Mesenchymal stem cell (in vitro differentiated cells and primary cell): ENCODE results near the gene CHMP3.

Source experiments
- DNase-seq: peaks from one replicate; pipeline ENCODE4 v3.0.0-alpha.2; 2013
- H2AFZ ChIP-seq: one replicate; pipeline ENCODE4 v1.6.1; 2013; ENCODE audit warnings: low read depth, mild to moderate bottlenecking, control low read depth, inconsistent platforms, low read length, moderate library complexity
- H2AK5ac ChIP-seq: 2 replicates; pipeline ENCODE4 v1.6.1; 2013; ENCODE audit warnings: low read length, moderate library complexity, mild to moderate bottlenecking, inconsistent platforms; ENCODE audit not compliant: severe bottlenecking
- H2BK120ac ChIP-seq: one replicate; pipeline ENCODE4 v1.6.1; 2013; ENCODE audit warnings: low read depth, mild to moderate bottlenecking, inconsistent platforms, low read length, moderate library complexity
- H2BK12ac ChIP-seq, 2 experiments: one replicate each; pipeline ENCODE4 v1.6.1; 2013; ENCODE audit warnings: inconsistent platforms in 2 of 2, low read length in 2 of 2, mild to moderate bottlenecking in 2 of 2, moderate library complexity in 2 of 2, control low read depth in 1 of 2
- H2BK15ac ChIP-seq: one replicate; pipeline ENCODE4 v1.6.1; 2013; ENCODE audit warnings: mild to moderate bottlenecking, low read depth, inconsistent platforms; ENCODE audit not compliant: poor library complexity, severe bottlenecking
- H2BK5ac ChIP-seq: 2 replicates; pipeline ENCODE4 v1.6.1; 2013; ENCODE audit warnings: low read depth, mild to moderate bottlenecking, low read length, control low read depth, inconsistent platforms; ENCODE audit not compliant: poor library complexity, severe bottlenecking
- H3K14ac ChIP-seq, 2 experiments: one replicate each; pipeline ENCODE4 v1.6.1; 2013; ENCODE audit warnings: inconsistent platforms in 2 of 2, low read length in 2 of 2, control low read depth in 1 of 2, mild to moderate bottlenecking in 1 of 2, moderate library complexity in 1 of 2
- H3K18ac ChIP-seq, 2 experiments: one replicate each; pipeline ENCODE4 v1.6.1; 2013; ENCODE audit warnings: inconsistent platforms in 2 of 2, low read length in 2 of 2, control low read depth in 1 of 2, low read depth in 1 of 2, mild to moderate bottlenecking in 1 of 2
- H3K23ac ChIP-seq, 2 experiments: one replicate each; pipeline ENCODE4 v1.6.1; 2013; ENCODE audit warnings: inconsistent platforms in 2 of 2, low read length in 2 of 2, mild to moderate bottlenecking in 2 of 2, moderate library complexity in 2 of 2, control low read depth in 1 of 2
- H3K27ac ChIP-seq: 2 replicates; pipeline ENCODE4 v1.5.1; 2013; ENCODE audit warnings: mild to moderate bottlenecking, moderate library complexity, low read length, control low read depth, inconsistent platforms; ENCODE audit not compliant: poor library complexity, severe bottlenecking
- H3K27me3 ChIP-seq, 2 experiments: 2 replicates each; pipeline versions ENCODE4 v1.6.1 to v1.7.0; 2013; ENCODE audit warnings: low read length in 2 of 2, mild to moderate bottlenecking in 2 of 2, moderate library complexity in 2 of 2, control low read depth in 1 of 2, inconsistent platforms in 1 of 2; ENCODE audit not compliant: control insufficient read depth in 1 of 2, insufficient read depth in 1 of 2
- H3K36me3 ChIP-seq, 2 experiments: 2 replicates each; pipeline versions ENCODE4 v1.6.1 to v1.7.0; 2013; ENCODE audit warnings: low read length in 2 of 2, control low read depth in 1 of 2, inconsistent platforms in 1 of 2, low read depth in 1 of 2, mild to moderate bottlenecking in 1 of 2; ENCODE audit not compliant: insufficient read depth in 2 of 2, control insufficient read depth in 1 of 2
- H3K4ac ChIP-seq, 2 experiments: one replicate each; pipeline ENCODE4 v1.6.1; 2013; ENCODE audit warnings: inconsistent platforms in 2 of 2, low read length in 2 of 2, mild to moderate bottlenecking in 2 of 2, moderate library complexity in 2 of 2, control low read depth in 1 of 2, low read depth in 1 of 2
- H3K4me1 ChIP-seq: 2 replicates; pipeline ENCODE4 v1.6.1; 2013; ENCODE audit warnings: low read depth, low read length, control low read depth; ENCODE audit not compliant: control insufficient read depth, insufficient read depth
- H3K4me2 ChIP-seq: 2 replicates; pipeline ENCODE4 v1.6.1; 2013; ENCODE audit warnings: low read length, mild to moderate bottlenecking, inconsistent platforms; ENCODE audit not compliant: poor library complexity, severe bottlenecking
- H3K4me3 ChIP-seq, 2 experiments: 2 replicates each; pipeline versions ENCODE4 v1.5.1 to v1.7.0; 2013; ENCODE audit warnings: low read length in 2 of 2, mild to moderate bottlenecking in 2 of 2, control low read depth in 1 of 2, low read depth in 1 of 2; ENCODE audit not compliant: insufficient read depth in 1 of 2
- H3K79me1 ChIP-seq: replicated peaks from 2 replicates; pipeline ENCODE4 v1.6.1; 2013; ENCODE audit warnings: mild to moderate bottlenecking, control low read depth, low read length, inconsistent platforms; ENCODE audit not compliant: poor library complexity, severe bottlenecking
- H3K9ac ChIP-seq: 2 replicates; pipeline ENCODE4 v1.7.0; 2013; ENCODE audit warnings: mild to moderate bottlenecking, low read length, moderate library complexity
- H3K9me3 ChIP-seq: 2 replicates; pipeline ENCODE4 v1.7.0; 2013; ENCODE audit warnings: mild to moderate bottlenecking, low read length; ENCODE audit not compliant: control insufficient read depth
- H4K8ac ChIP-seq: one replicate; pipeline ENCODE4 v1.6.1; 2013; ENCODE audit warnings: inconsistent platforms, mild to moderate bottlenecking, low read length, moderate library complexity
- H4K91ac ChIP-seq: one replicate; pipeline ENCODE4 v1.6.1; 2013; ENCODE audit warnings: mild to moderate bottlenecking, low read length, inconsistent platforms
- WGBS: methylation state at CpG from one replicate; pipeline ENCODE4 v1.1.7; 2013; ENCODE audit warnings: mixed read lengths; 5-methylcytosine and 5-hydroxymethylcytosine counted together

CHMP3 gene

DNA sequence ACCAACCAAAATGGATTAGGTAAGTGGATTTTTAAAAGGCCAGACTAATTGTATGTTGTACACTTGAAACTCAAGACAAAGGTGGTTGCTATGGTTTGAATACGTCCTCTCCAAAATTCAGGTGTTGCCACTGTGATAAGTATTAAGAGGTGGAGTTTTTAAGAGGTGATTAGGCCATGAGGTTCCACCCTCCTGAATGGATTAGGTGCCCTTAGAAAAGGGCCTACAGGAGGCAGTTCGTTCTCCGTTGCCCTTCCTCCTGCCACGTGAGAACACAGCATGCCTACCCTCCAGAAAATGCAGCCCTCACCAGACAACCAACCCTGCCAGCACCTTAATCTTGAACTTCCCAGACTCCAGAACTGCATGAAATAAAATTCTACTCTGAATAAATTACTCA lies 51.2 kb downstream of the CHMP3 start:
- Histone ChIP-seq H3K36me3 (peaks cover 10 to 34% of the 10 kb centered on the region in 2 experiments), H3K4me2 (no peak overlapping the region), H3K23ac (no peak overlapping the region), H3K27ac (no peak overlapping the region), H4K91ac (no peak overlapping the region), H3K14ac (no peak overlapping the region), H3K4ac (no peak overlapping the region), H2AK5ac (no peak overlapping the region), H2BK15ac (no peak overlapping the region), H3K18ac (no peak overlapping the region), H2AFZ (no peak overlapping the region), H4K8ac (no peak overlapping the region), H3K27me3 (no peaks in the 10 kb centered on the region), H2BK5ac (no peak overlapping the region), H2BK120ac (no peak overlapping the region), H3K9ac (no peak overlapping the region), H3K79me1 (peaks cover 20% of the 10 kb centered on the region), H3K9me3 (no peaks in the 10 kb centered on the region), H3K4me3 (no peak overlapping the region), H3K4me1 (no peaks in the 10 kb centered on the region), H2BK12ac (no peak overlapping the region)
- 99% methylated on average over 4 of the region's 4 CpGs for WGBS
- no peak for DNase-seq

DNA sequence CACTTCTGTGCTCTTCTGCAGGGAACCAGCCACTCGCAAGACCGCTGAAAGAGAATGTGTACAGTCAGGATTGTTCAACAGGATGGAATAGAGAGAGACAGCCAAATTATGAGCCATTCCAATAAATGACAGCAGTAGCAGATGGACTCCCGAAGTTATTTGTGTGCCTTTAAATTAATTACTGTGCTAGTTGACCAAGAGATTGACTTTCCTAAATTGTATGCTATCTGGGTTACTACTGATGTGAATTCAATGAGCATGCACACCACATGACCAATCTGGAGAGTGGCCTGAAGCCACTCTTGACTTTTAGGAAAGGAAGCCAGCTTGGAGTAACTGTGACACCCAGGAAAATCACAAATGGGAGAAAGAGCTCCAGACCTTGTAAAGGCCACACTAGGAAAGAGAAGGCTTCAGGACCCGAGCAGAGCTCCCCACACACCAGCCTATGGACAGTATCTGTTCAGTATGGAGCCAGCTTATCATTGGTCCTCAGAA lies 52.8 kb downstream of the CHMP3 start:
- Histone ChIP-seq H2AFZ (no peak overlapping the region), H3K9ac (no peak overlapping the region), H2AK5ac (no peak overlapping the region), H3K27ac (no peak overlapping the region), H3K4ac (no peak overlapping the region), H3K9me3 (no peaks in the 10 kb centered on the region), H3K18ac (no peak overlapping the region), H3K79me1 (peaks cover 24% of the 10 kb centered on the region), H3K23ac (no peak overlapping the region), H3K14ac (no peak overlapping the region), H3K4me1 (no peaks in the 10 kb centered on the region), H3K27me3 (no peaks in the 10 kb centered on the region), H2BK5ac (no peak overlapping the region), H2BK12ac (no peak overlapping the region), H4K8ac (no peak overlapping the region), H2BK120ac (no peak overlapping the region), H3K4me2 (no peak overlapping the region), H2BK15ac (no peak overlapping the region), H3K4me3 (no peak overlapping the region), H3K36me3 (peaks cover 20 to 40% of the 10 kb centered on the region in 2 experiments), H4K91ac (no peak overlapping the region)
- 94% methylated on average over 4 of the region's 4 CpGs for WGBS
- no peak for DNase-seq

DNA sequence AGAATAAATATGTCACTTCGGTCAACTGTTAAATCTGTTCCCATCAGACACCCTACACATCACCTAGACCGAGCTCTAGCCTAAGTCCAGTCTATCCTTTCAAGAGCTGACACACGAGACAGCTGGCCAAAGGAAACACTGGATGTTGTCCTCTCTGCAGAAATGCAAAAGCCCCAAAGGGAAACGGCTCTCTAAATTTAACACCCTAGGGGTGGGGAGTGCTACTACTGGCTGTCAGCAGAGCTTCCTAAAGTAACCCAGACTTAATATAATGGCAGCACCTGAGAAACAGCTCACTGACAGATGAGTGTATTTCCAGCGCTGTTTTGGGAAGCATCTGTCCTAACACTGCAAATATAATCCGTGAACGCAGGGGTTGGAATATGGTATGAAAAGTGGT lies 55.6 kb downstream of the CHMP3 start:
- H3K27ac ChIP-seq = no peak overlapping the region
- WGBS = 99% methylated on average over 7 of the region's 7 CpGs
- no peak overlapping the region for H2BK120ac ChIP-seq
- H3K4me2 ChIP-seq = no peak overlapping the region
- no peak overlapping the region for H2BK5ac ChIP-seq
- no peak overlapping the region for H3K4ac ChIP-seq
- H2BK12ac ChIP-seq = no peak overlapping the region
- no peak overlapping the region for H3K18ac ChIP-seq
- no peak overlapping the region for H3K4me3 ChIP-seq
- H3K4me1 ChIP-seq = no peaks in the 10 kb centered on the region
- H2AFZ ChIP-seq = no peak overlapping the region
- H3K9me3 ChIP-seq = no peaks in the 10 kb centered on the region
- no peak overlapping the region for H2BK15ac ChIP-seq
- H3K9ac ChIP-seq = no peak overlapping the region
- peaks cover 26 to 66% of the 10 kb centered on the region in 2 experiments for H3K36me3 ChIP-seq
- H3K14ac ChIP-seq = no peak overlapping the region
- no peak for DNase-seq
- no peaks in the 10 kb centered on the region for H3K27me3 ChIP-seq
- H3K23ac ChIP-seq = no peak overlapping the region
- H3K79me1 ChIP-seq = peaks cover 20% of the 10 kb centered on the region
- H2AK5ac ChIP-seq = no peak overlapping the region
- H4K8ac ChIP-seq = no peak overlapping the region
- H4K91ac ChIP-seq = no peak overlapping the region

DNA sequence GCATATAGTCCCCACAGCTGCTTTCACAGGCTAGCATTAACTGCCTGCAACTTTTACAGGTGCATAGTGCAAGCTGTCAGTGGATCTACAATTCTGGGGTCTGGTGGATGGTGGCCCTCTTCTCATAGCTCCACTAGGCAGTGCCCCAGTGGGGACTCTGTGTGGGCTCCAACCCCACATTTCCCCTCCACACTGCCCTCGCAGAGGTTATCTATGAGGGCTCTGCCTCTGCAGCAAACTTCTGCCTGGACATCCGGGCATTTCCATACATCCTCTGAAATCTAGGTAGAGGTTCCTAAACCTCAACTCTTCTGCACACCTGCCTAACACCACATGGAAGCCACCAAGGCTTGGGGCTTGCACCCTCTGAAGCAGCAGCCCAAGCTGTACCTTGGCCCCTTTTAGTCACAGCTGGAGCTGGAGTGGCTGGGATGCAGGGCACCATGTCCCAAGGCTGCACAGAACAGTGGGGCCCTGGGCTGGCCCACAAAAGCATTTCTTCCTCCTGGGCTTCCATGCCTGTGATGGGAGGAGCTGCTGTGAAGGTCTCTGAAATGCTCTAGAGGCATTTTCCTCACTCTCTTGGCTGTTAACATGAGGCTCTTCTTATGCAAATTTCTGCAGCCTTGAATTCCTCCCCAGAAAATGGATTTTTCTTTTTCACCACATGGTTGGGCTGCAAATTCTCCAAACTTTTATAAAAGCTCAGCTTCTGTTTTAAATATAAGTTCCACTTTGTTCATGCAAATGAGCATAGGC lies 62.7 kb downstream of the CHMP3 start:
- Histone ChIP-seq H3K9me3 (peaks cover 22% of the 10 kb centered on the region), H3K9ac (no peak overlapping the region), H3K79me1 (peaks cover 22% of the 10 kb centered on the region), H3K4ac (no peak overlapping the region), H2BK12ac (no peak overlapping the region), H3K4me3 (no peak overlapping the region), H3K27ac (no peak overlapping the region), H3K4me2 (no peak overlapping the region), H3K27me3 (no peaks in the 10 kb centered on the region), H2BK120ac (no peak overlapping the region), H3K18ac (no peak overlapping the region), H2BK5ac (no peak overlapping the region), H3K36me3 (peaks cover 35 to 85% of the 10 kb centered on the region in 2 experiments), H2AFZ (no peak overlapping the region), H3K14ac (no peak overlapping the region), H2AK5ac (no peak overlapping the region), H3K4me1 (no peaks in the 10 kb centered on the region), H4K91ac (no peak overlapping the region), H3K23ac (no peak overlapping the region), H4K8ac (no peak overlapping the region), H2BK15ac (no peak overlapping the region)
- no peak for DNase-seq
- WGBS = 100% methylated on average over 2 of the region's 2 CpGs
